ENCODE measurements around the gene ACTL7A.

Gene ACTL7A

GRCh38 chr9:108850293-108850897, 11.7 kb upstream of the ACTL7A start:
- peak; percentile 15 for DNase-seq

GRCh38 chr9:108851138-108851537, 10.9 kb upstream of the ACTL7A start:
- DNase-seq = no peak

GRCh38 chr9:108852079-108852478, 10.0 kb upstream of the ACTL7A start:
- DNase-seq = no peak

GRCh38 chr9:108854094-108854493, 8.0 kb upstream of the ACTL7A start:
- no peak for DNase-seq

GRCh38 chr9:108854641-108855528, 7.2 kb upstream of the ACTL7A start:
- DNase-seq = no peak

- DNase-seq = no peak
Observed at GRCh38 chr9:108855529-108855886, 6.6 kb upstream of the ACTL7A start.

- no peak for DNase-seq
Observed at GRCh38 chr9:108855888-108856287, 6.2 kb upstream of the ACTL7A start, which contains the start of gene ACTL7B. Gene ACTL7B (minus strand): TSS chr9:108855986. CDS start chr9:108855930, 56 bp downstream.

GRCh38 chr9:108857572-108857971, 4.5 kb upstream of the ACTL7A start:
- no peak for DNase-seq

GRCh38 chr9:108859459-108860114, 2.5 kb upstream of the ACTL7A start:
- DNase-seq = no peak

- no peak for DNase-seq
Observed at GRCh38 chr9:108860354-108860753, 1.7 kb upstream of the ACTL7A start.

GRCh38 chr9:108860764-108861163, 1.3 kb upstream of the ACTL7A start:
- no peak for DNase-seq

- DNase-seq = no peak
Observed at GRCh38 chr9:108861464-108861863, 602 bp upstream of the ACTL7A start.

GRCh38 chr9:108863891-108864290, 1.8 kb downstream of the ACTL7A start:
- DNase-seq = no peak

- DNase-seq = no peak
Observed at GRCh38 chr9:108864446-108864845, 2.4 kb downstream of the ACTL7A start.

- no peak for DNase-seq
Observed at GRCh38 chr9:108865037-108865436, 3.0 kb downstream of the ACTL7A start.

- DNase-seq = no peak
Observed at GRCh38 chr9:108866001-108866420, 3.9 kb downstream of the ACTL7A start.

- no peak for DNase-seq
Observed at GRCh38 chr9:108867116-108867515, 5.0 kb downstream of the ACTL7A start.

- DNase-seq = no peak
Observed at GRCh38 chr9:108867829-108868228, 5.8 kb downstream of the ACTL7A start.

GRCh38 chr9:108869092-108869725, 7.1 kb downstream of the ACTL7A start:
- DNase-seq = peak; percentile 44

- DNase-seq = no peak
Observed at GRCh38 chr9:108874058-108874788, 12.2 kb downstream of the ACTL7A start.

- no peak for DNase-seq
Observed at GRCh38 chr9:108876425-108876824, 14.4 kb downstream of the ACTL7A start.

GRCh38 chr9:108877524-108877923, 15.5 kb downstream of the ACTL7A start:
- no peak for DNase-seq

Data from fibroblast of skin of back (primary cell).